HG03432 (cell line): ENCODE results near the gene RALGDS.

Experiments
- ATAC-seq: cut with Tn5 transposase; IDR thresholded peaks from one replicate; pipeline ENCODE4 v1.9.1; 2021; ENCODE audit warnings: mild to moderate bottlenecking, moderate library complexity; ENCODE audit not compliant: unreplicated experiment

Gene RALGDS

GRCh38 chr9:133137451-133138231 is 16.6 kb upstream of the RALGDS start:
- ATAC-seq = no peak

- ATAC-seq = no peak
Measured at GRCh38 chr9:133135146-133135745, 14.2 kb upstream of the RALGDS start.

GRCh38 chr9:133134388-133135145 is 13.5 kb upstream of the RALGDS start:
- no peak for ATAC-seq

- peak; percentile 81 for ATAC-seq
Measured at GRCh38 chr9:133133681-133134387, 12.8 kb upstream of the RALGDS start.

DNA sequence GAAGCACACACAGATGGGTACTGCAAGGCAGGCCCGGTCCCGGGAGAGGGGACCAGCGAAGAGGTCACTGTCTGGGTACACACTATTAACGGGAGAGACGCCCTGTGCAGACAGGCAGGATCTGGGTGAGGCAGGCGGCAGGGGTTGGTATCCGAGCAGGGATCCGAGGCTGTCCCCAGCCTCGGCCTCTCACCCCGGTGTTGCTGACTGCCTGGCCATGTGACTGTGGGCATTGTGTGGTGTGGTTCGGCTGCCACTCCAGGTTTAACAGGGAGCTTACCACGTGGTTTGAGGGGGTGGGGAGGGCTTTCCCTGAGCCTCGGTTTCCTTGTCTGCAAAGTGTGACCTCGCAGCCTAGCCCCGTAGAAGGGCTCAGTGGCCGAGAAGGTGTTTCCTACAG is 11.1 kb upstream of the RALGDS start:
- ATAC-seq = no peak

GRCh38 chr9:133131506-133131905 is 10.5 kb upstream of the RALGDS start:
- ATAC-seq = no peak

DNA sequence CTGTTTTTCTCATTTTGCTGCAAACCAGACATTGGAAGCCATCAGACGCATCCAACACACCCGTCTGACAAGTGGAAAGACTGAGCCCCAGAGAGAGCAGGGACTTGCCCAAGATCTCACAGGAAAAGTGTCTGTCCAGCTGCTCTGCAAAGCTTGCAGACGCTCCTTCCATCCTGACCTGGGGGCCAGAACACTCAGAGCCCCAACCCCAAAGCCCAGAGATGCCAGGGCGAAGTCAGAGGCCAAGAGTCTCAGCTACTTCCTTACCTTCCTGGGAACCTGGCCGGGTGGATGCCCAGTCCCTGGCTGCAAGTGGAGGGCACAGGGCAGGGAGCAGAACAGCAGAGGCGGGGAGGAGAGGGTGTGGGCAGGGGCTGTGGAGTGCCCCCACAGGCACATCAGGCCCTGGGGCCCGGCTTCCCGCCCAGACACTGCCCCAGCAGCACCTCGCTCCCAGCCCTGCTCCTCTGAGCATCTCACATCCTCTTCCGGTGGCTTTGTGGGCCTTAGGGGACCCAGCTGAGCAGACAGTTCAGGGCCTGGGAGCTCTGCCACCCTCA is 9.7 kb upstream of the RALGDS start:
- no peak for ATAC-seq

GRCh38 chr9:133129001-133129795 is 8.2 kb upstream of the RALGDS start:
- no peak for ATAC-seq

- ATAC-seq = no peak
Measured at GRCh38 chr9:133128152-133128551, 7.1 kb upstream of the RALGDS start.

DNA sequence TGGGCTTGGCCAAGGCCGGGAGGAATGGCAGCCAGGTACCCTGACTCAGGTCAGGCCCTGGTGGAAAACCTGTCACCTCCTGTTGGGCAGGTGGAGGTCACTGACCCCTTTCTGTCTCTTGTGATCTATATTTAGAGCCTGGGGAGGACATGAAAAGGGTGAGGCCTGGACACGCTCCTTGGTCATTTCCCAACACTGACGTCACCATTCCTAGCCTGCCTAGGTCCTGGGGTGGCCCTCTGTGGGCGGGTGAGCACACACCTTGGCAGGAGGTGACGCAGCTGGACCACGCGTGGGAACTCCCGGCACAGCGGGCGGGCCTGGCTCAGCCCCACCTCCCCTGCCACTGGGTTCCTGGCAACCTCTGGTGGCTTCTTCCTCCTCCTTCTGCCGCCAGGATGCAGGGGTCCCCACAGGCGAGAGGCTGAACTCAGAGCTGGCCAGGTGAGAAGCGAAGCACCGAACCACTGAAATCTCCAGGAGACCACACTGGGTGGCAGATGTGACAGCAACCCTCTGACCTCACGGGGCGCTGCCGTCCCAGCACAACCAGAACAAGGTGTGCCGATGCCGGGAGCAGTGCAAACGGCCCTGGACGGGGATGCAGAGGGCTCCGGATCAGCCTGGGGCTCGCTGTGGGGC is 6.4 kb upstream of the RALGDS start:
- no peak for ATAC-seq

DNA sequence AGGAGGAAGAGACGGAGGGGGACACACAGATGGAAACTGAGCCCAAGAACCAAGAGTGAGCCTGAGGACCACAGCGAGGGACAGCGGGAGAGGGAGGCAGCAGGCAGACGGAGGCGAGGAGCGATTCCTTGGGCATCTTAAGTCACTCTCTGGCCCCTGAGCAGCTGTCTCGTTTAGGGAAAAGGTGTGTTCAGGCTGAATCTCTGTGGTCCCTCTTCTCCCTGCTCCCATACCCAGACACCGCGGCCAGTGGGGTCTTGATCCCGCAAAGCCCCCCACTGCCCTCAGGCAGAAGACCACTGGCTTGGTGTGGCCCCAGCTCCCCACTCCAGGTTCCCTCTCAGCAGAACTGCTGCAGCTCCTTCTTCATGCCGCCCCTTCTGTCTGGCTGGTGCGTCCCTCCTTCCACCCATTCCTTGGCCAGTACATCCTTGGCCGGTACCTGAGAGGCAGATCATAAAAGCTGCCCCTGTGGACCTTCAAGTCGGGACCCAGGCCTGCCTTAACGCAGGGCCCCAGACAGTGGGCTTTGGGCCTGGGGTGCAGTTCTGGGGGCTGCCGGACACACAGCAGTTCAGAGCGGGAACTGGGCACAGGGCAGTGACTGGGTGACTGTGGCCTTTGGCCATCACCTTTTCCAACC is 5.8 kb upstream of the RALGDS start:
- ATAC-seq = no peak

DNA sequence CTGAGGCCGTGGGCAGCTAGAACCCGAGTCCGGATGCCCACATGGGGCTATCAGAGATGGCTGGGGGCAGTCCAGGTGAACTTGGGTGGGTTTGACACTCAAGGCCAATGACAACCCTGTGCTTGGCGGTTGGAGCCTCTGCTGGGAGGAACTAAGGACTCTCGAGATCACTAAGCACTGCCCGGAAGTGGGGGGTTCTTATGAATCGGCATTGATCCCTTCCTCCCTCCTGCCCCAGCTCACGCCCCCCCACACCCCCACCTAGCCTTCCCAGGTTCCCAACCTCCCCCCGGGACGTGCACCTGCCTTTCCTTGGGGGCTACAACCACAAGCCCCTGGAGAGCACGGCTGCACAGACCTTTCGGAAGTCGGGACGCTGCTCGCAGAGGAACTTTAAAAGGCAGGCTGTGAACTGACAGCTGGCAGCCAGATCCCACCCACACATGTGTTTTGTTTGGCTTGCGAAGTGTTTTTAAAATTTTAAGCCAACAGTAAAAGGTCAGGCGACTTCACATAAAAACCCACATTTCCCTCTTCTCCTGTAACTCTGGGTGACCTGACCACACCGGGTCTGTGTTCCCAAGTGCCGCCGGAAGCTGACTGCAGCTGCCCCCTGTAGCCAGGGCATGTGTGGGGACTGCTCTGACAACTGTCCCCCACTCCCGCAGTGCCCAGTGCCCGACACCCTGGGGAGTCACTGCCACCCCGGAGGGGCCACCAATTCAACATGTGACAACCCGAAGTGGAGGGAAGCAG is 5.1 kb upstream of the RALGDS start:
- no peak for ATAC-seq

DNA sequence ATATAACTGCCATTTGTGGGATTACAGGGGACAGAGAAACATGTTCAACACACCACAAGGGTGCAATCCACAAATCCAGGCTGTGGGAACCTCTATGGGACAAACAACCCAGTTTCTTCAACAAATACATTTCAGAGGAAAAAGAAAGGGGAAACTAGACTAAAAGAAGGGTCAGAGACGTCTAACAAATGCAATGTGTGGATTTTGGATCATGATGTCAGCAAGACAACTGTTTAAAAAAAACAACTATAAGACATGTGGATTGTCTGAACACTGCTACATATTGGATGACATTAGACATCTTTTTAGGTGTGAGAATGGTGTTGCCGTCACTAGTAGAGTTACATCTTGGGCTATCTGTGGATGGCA is 3.9 kb upstream of the RALGDS start:
- ATAC-seq = no peak

- ATAC-seq = no peak
Measured at GRCh38 chr9:133124123-133124906, 3.3 kb upstream of the RALGDS start.

GRCh38 chr9:133122935-133123611 is 2.0 kb upstream of the RALGDS start:
- ATAC-seq = no peak

DNA sequence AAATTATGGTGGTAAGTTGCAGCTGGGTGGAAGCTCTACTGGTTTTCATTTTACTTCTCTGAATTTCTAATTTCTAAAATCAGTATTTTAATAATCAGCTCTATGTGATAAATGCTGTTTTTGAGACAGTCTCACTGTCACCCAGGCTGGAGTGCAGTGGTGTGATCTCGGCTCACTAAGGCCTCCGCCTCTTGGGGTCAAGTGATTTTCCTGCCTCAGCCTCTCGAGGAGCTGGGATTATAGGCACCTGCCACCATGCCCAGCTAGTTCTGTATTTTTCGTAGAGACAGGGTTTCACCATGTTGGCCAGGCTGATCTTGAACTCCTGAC is 1.5 kb upstream of the RALGDS start:
- ATAC-seq = no peak

DNA sequence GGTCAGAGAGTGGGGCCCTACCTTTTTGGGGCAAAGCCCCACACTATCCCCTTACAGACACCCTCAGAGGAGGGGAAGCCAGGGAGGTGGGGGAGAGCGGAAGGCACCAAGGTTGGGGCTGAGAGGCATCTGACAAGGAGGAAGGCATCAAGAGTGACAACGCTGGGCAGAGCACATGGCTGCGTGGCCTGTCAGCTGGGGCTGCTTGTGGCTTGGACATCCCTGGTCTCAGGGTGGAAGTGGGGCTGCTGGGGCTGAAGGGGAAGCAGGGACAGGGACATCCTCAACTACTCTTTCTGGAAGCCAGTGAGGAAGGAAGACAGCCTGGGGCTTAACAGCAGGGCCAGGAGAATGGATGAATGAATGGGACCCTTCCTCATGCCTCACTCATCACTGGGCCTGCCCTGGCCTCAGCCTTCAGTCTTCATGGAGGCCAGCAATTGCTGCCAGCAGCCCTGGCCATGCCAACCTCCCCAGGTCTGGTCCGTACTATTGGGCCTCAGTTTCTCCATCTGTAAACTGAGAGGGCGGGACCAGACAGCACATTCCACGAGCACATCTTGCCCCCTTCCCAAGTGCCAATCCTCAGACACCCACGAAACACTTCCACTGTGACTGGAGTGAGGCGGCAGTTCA is 993 bp upstream of the RALGDS start:
- ATAC-seq = no peak
